K562 (cell line): ENCODE measurements around the gene CEBPB. TPM values are rescaled to one million over a fixed set of nuclear protein-coding genes. Genes with fewer than 3 reads are reported as not detected.

Source experiments
- BRD4 ChIP-seq: fragments of 200-600 bp; sonication (generic); IDR thresholded peaks from 2 replicates; pipeline ENCODE4 v1.6.1; 2017; ENCODE audit warnings: inconsistent platforms
- CBFB ChIP-seq: sonication (generic); formaldehyde crosslinking; IDR thresholded peaks from 2 replicates; pipeline ENCODE4 v1.4.0; 2020; ENCODE audit warnings: mild to moderate bottlenecking, missing genetic modification reagents
- CREB1 ChIP-seq, 2 experiments: sonication (generic) in 1 of 2; formaldehyde crosslinking in 1 of 2; IDR thresholded peaks; 2 replicates each; pipeline versions ENCODE4 v1.6.1 to v1.8.0; 2012 to 2022; ENCODE audit warnings: inconsistent platforms in 1 of 2, mild to moderate bottlenecking in 1 of 2, missing genetic modification reagents in 1 of 2, moderate library complexity in 1 of 2
- CXXC5 ChIP-seq: fragments of 250-450 bp; sonication (Bioruptor Pico); IDR thresholded peaks from 2 replicates; pipeline ENCODE4 v1.8.0; 2022; ENCODE audit warnings: inconsistent platforms, mild to moderate bottlenecking, moderate library complexity
- E2F3 ChIP-seq: fragments of 250-450 bp; sonication (Bioruptor Pico); IDR thresholded peaks from 2 replicates; pipeline ENCODE4 v1.4.0; 2020; ENCODE audit warnings: mild to moderate bottlenecking
- EGR1 ChIP-seq: fragments of 450-650 bp; conservative IDR thresholded peaks from 2 replicates; pipeline ENCODE4 v1.6.1; 2017; ENCODE audit warnings: mild to moderate bottlenecking
- FIP1L1 ChIP-seq: fragments of 200-400 bp; formaldehyde crosslinking; IDR thresholded peaks from 2 replicates; pipeline ENCODE4 v1.6.1; 2018; ENCODE audit warnings: mild to moderate bottlenecking, low read depth, low read length; ENCODE audit not compliant: poor library complexity, severe bottlenecking
- KDM2B ChIP-seq: fragments of 250-450 bp; sonication (Bioruptor Pico); IDR thresholded peaks from 2 replicates; pipeline ENCODE4 v1.8.0; 2021; ENCODE audit warnings: mild to moderate bottlenecking, moderate library complexity
- NFRKB ChIP-seq: fragments of 450-650 bp; IDR thresholded peaks from 2 replicates; pipeline ENCODE4 v1.6.1; 2016; ENCODE audit warnings: low read depth
- NRF1 ChIP-seq, 2 experiments: fragments of 450-650 bp; IDR thresholded peaks in 1 of 2; conservative IDR thresholded peaks in 1 of 2; 2 replicates each; pipeline ENCODE4 v1.6.1; 2014; ENCODE audit warnings: mild to moderate bottlenecking in 2 of 2
- PHB2 ChIP-seq: fragments of 450-650 bp; IDR thresholded peaks from 2 replicates; pipeline ENCODE4 v1.6.1; 2017; ENCODE audit warnings: low read depth
- PTBP1 ChIP-seq: fragments of 200-400 bp; formaldehyde crosslinking; IDR thresholded peaks from 2 replicates; pipeline ENCODE4 v1.6.1; 2017; ENCODE audit warnings: low read depth, low read length
- RB1 ChIP-seq: fragments of 450-650 bp; IDR thresholded peaks from 2 replicates; pipeline ENCODE4 v1.6.1; 2017; ENCODE audit warnings: low read depth, mild to moderate bottlenecking
- SMC3 ChIP-seq: conservative IDR thresholded peaks from 2 replicates; pipeline ENCODE4 v1.6.1; 2011; ENCODE audit warnings: low read depth, low read length, improper control_type of control experiment; ENCODE audit not compliant: insufficient read depth
- STAT5B ChIP-seq: fragments of 250-450 bp; sonication (Bioruptor Pico); IDR thresholded peaks from 2 replicates; pipeline ENCODE4 v1.8.0; 2021; ENCODE audit warnings: mild to moderate bottlenecking, inconsistent platforms
- ZBTB7A ChIP-seq: IDR thresholded peaks from 2 replicates; pipeline ENCODE4 v1.6.1; 2011; ENCODE audit warnings: low read depth, mild to moderate bottlenecking, low read length, moderate library complexity, borderline replicate concordance; ENCODE audit not compliant: control insufficient read depth
- ZFPM2 ChIP-seq: fragments of 250-450 bp; sonication (Bioruptor Pico); IDR thresholded peaks from 2 replicates; pipeline ENCODE4 v1.5.1; 2022; ENCODE audit warnings: mild to moderate bottlenecking
- ZNF212 ChIP-seq: fragments of 450-650 bp; formaldehyde crosslinking; IDR thresholded peaks from 2 replicates; pipeline ENCODE4 v1.4.0; 2020; ENCODE audit warnings: mild to moderate bottlenecking
- ZNF263 ChIP-seq: sonication (generic); formaldehyde crosslinking; IDR thresholded peaks from 2 replicates; pipeline ENCODE4 v1.8.0; 2022; ENCODE audit warnings: mild to moderate bottlenecking, missing genetic modification reagents, borderline replicate concordance
- ZNF76 ChIP-seq: fragments of 250-450 bp; sonication (Bioruptor Pico); IDR thresholded peaks from 2 replicates; pipeline ENCODE4 v1.4.0; 2020; ENCODE audit warnings: mild to moderate bottlenecking, moderate library complexity, borderline replicate concordance
- polyA plus RNA-seq, 8 experiments: library from polyadenylated mRNA; depleted of rRNA in 4 of 8; stranded (reverse) in 5 of 8; unstranded in 3 of 8; fragments of >200 nt; fragmentation: Nextera tagmentation in 2 of 8; fragmentation: Illumina TruSeq in 1 of 8; extraction: Ambion mirVana in 2 of 8; extraction: Trizol in 1 of 8; gene quantifications; 2 replicates each; pipeline versions ENCODE4 v1.2.1 to v1.2.3, GENCODE V29; 2011 to 2014; ENCODE audit warnings: inconsistent platforms in 1 of 8, missing spikeins in 1 of 8
- total RNA-seq, 7 experiments: library from RNA; depleted of rRNA in 6 of 7; stranded (reverse); fragments of >200 nt in 6 of 7; fragmentation: Illumina TruSeq in 2 of 7; extraction: Trizol in 2 of 7; gene quantifications; 2 replicates each; pipeline versions ENCODE4 v1.2.1 to v1.2.3, GENCODE V29; 2011 to 2021; ENCODE audit warnings: low replicate concordance in 1 of 7
- TF ChIP-seq, protein P1 (sequence below): fragments of 200-800 bp; sonication (Bioruptor generic); IDR thresholded peaks from 2 replicates; pipeline ENCODE4 v1.6.1; 2017; ENCODE audit warnings: missing genetic modification characterization, missing compliant biosample characterization
- TF ChIP-seq, protein P2 (sequence below): IDR thresholded peaks from 2 replicates; pipeline ENCODE4 v1.6.1; 2011; ENCODE audit warnings: borderline replicate concordance, low read depth, mild to moderate bottlenecking, moderate library complexity, low read length; ENCODE audit not compliant: insufficient read depth, poor library complexity, severe bottlenecking
- TF ChIP-seq, protein P3 (sequence below): sonication (generic); formaldehyde crosslinking; IDR thresholded peaks from 2 replicates; pipeline ENCODE4 v1.8.0; 2022; ENCODE audit warnings: mild to moderate bottlenecking, missing genetic modification reagents

The CEBPB gene
- total and polyA plus RNA-seq, 9 of the 15 experiments (the other 6 are each of a cell fraction or from before 2014, with no cell fraction given) = 1.2 to 72.6 (median 7.8) TPM

DNA sequence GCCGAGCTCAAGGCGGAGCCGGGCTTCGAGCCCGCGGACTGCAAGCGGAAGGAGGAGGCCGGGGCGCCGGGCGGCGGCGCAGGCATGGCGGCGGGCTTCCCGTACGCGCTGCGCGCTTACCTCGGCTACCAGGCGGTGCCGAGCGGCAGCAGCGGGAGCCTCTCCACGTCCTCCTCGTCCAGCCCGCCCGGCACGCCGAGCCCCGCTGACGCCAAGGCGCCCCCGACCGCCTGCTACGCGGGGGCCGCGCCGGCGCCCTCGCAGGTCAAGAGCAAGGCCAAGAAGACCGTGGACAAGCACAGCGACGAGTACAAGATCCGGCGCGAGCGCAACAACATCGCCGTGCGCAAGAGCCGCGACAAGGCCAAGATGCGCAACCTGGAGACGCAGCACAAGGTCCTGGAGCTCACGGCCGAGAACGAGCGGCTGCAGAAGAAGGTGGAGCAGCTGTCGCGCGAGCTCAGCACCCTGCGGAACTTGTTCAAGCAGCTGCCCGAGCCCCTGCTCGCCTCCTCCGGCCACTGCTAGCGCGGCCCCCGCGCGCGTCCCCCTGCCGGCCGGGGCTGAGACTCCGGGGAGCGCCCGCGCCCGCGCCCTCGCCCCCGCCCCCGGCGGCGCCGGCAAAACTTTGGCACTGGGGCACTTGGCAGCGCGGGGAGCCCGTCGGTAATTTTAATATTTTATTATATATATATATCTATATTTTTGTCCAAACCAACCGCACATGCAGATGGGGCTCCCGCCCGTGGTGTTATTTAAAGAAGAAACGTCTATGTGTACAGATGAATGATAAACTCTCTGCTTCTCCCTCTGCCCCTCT, 1.1 kb downstream of the CEBPB start (continued):
- TF ChIP-seq E2F3 = 0 out of 2 replicates have a peak, but pooled peaks have one; percentile 23
- 0 out of 2 replicates have a peak, but pooled peaks have one; percentile 35 for TF ChIP-seq RB1
- TF ChIP-seq STAT5B (CRISPR knock-in tag) = no peak
- no peak for TF ChIP-seq ZFPM2 (CRISPR knock-in tag)
- peak; percentile 41; the same call in 1 of the 2 replicates for TF ChIP-seq NFRKB
- TF ChIP-seq KDM2B (CRISPR knock-in tag) = no peak
- TF ChIP-seq EGR1 = peak; percentile 43
- TF ChIP-seq SMC3 = no peak
- 0 out of 2 replicates have a peak, but pooled peaks have one; percentile 35 for TF ChIP-seq CBFB (CRISPR knock-in tag)
- no peak for TF ChIP-seq ZNF212 (CRISPR knock-in tag)
- peak; percentile 66 to 73; a peak in 2 of 4 replicates for TF ChIP-seq NRF1 (conservative IDR thresholded peaks at IDR 0.05 in 1 of 2, IDR thresholded peaks at IDR 0.05 in 1 of 2)
- peak; percentile 95 for TF ChIP-seq FIP1L1
- TF ChIP-seq, protein P1, sequence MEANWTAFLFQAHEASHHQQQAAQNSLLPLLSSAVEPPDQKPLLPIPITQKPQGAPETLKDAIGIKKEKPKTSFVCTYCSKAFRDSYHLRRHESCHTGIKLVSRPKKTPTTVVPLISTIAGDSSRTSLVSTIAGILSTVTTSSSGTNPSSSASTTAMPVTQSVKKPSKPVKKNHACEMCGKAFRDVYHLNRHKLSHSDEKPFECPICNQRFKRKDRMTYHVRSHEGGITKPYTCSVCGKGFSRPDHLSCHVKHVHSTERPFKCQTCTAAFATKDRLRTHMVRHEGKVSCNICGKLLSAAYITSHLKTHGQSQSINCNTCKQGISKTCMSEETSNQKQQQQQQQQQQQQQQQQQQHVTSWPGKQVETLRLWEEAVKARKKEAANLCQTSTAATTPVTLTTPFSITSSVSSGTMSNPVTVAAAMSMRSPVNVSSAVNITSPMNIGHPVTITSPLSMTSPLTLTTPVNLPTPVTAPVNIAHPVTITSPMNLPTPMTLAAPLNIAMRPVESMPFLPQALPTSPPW (CRISPR knock-in tag) = peak; percentile 48
- TF ChIP-seq BRD4 = peak; percentile 68; the same call in 1 of the 2 replicates
- TF ChIP-seq CXXC5 (CRISPR knock-in tag) = peak; percentile 4
- peak; percentile 29; the same call in 1 of the 2 replicates for TF ChIP-seq ZNF263 (CRISPR knock-in tag)
- no peak for TF ChIP-seq PHB2
- TF ChIP-seq, protein P2, sequence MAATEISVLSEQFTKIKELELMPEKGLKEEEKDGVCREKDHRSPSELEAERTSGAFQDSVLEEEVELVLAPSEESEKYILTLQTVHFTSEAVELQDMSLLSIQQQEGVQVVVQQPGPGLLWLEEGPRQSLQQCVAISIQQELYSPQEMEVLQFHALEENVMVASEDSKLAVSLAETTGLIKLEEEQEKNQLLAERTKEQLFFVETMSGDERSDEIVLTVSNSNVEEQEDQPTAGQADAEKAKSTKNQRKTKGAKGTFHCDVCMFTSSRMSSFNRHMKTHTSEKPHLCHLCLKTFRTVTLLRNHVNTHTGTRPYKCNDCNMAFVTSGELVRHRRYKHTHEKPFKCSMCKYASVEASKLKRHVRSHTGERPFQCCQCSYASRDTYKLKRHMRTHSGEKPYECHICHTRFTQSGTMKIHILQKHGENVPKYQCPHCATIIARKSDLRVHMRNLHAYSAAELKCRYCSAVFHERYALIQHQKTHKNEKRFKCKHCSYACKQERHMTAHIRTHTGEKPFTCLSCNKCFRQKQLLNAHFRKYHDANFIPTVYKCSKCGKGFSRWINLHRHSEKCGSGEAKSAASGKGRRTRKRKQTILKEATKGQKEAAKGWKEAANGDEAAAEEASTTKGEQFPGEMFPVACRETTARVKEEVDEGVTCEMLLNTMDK = peak; percentile 75
- TF ChIP-seq ZBTB7A = peak; percentile 82; the same call in 1 of the 2 replicates
- 0 out of 2 replicates have a peak, but pooled peaks have one; percentile 19 for TF ChIP-seq CREB1 (IDR thresholded peaks at IDR 0.05)
- TF ChIP-seq CREB1 (CRISPR knock-in tag; IDR thresholded peaks at IDR 0.05) = no peak
- TF ChIP-seq PTBP1 = 0 out of 2 replicates have a peak, but pooled peaks have one; percentile 37
- peak; percentile 67; the same call in 1 of the 2 replicates for TF ChIP-seq ZNF76 (CRISPR knock-in tag)
- TF ChIP-seq, protein P3, sequence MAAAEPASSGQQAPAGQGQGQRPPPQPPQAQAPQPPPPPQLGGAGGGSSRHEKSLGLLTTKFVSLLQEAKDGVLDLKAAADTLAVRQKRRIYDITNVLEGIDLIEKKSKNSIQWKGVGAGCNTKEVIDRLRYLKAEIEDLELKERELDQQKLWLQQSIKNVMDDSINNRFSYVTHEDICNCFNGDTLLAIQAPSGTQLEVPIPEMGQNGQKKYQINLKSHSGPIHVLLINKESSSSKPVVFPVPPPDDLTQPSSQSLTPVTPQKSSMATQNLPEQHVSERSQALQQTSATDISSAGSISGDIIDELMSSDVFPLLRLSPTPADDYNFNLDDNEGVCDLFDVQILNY = 0 out of 2 replicates have a peak, but pooled peaks have one; percentile 43
